Mesenchymal stem cell (in vitro differentiated cells and primary cell): ENCODE results near the gene KPNB1.

ENCODE experiments used
- DNase-seq: peaks from one replicate; pipeline ENCODE4 v3.0.0-alpha.2; 2013
- H2AFZ ChIP-seq: one replicate; pipeline ENCODE4 v1.6.1; 2013; ENCODE audit warnings: low read depth, mild to moderate bottlenecking, control low read depth, inconsistent platforms, low read length, moderate library complexity
- H2AK5ac ChIP-seq: 2 replicates; pipeline ENCODE4 v1.6.1; 2013; ENCODE audit warnings: low read length, moderate library complexity, mild to moderate bottlenecking, inconsistent platforms; ENCODE audit not compliant: severe bottlenecking
- H2BK120ac ChIP-seq: one replicate; pipeline ENCODE4 v1.6.1; 2013; ENCODE audit warnings: low read depth, mild to moderate bottlenecking, inconsistent platforms, low read length, moderate library complexity
- H2BK12ac ChIP-seq, 2 experiments: one replicate each; pipeline ENCODE4 v1.6.1; 2013; ENCODE audit warnings: inconsistent platforms in 2 of 2, low read length in 2 of 2, mild to moderate bottlenecking in 2 of 2, moderate library complexity in 2 of 2, control low read depth in 1 of 2
- H2BK15ac ChIP-seq: one replicate; pipeline ENCODE4 v1.6.1; 2013; ENCODE audit warnings: mild to moderate bottlenecking, low read depth, inconsistent platforms; ENCODE audit not compliant: poor library complexity, severe bottlenecking
- H2BK5ac ChIP-seq: 2 replicates; pipeline ENCODE4 v1.6.1; 2013; ENCODE audit warnings: low read depth, mild to moderate bottlenecking, low read length, control low read depth, inconsistent platforms; ENCODE audit not compliant: poor library complexity, severe bottlenecking
- H3K14ac ChIP-seq, 2 experiments: one replicate each; pipeline ENCODE4 v1.6.1; 2013; ENCODE audit warnings: inconsistent platforms in 2 of 2, low read length in 2 of 2, control low read depth in 1 of 2, mild to moderate bottlenecking in 1 of 2, moderate library complexity in 1 of 2
- H3K18ac ChIP-seq, 2 experiments: one replicate each; pipeline ENCODE4 v1.6.1; 2013; ENCODE audit warnings: inconsistent platforms in 2 of 2, low read length in 2 of 2, control low read depth in 1 of 2, low read depth in 1 of 2, mild to moderate bottlenecking in 1 of 2
- H3K23ac ChIP-seq, 2 experiments: one replicate each; pipeline ENCODE4 v1.6.1; 2013; ENCODE audit warnings: inconsistent platforms in 2 of 2, low read length in 2 of 2, mild to moderate bottlenecking in 2 of 2, moderate library complexity in 2 of 2, control low read depth in 1 of 2
- H3K27ac ChIP-seq: 2 replicates; pipeline ENCODE4 v1.5.1; 2013; ENCODE audit warnings: mild to moderate bottlenecking, moderate library complexity, low read length, control low read depth, inconsistent platforms; ENCODE audit not compliant: poor library complexity, severe bottlenecking
- H3K27me3 ChIP-seq, 2 experiments: 2 replicates each; pipeline versions ENCODE4 v1.6.1 to v1.7.0; 2013; ENCODE audit warnings: low read length in 2 of 2, mild to moderate bottlenecking in 2 of 2, moderate library complexity in 2 of 2, control low read depth in 1 of 2, inconsistent platforms in 1 of 2; ENCODE audit not compliant: control insufficient read depth in 1 of 2, insufficient read depth in 1 of 2
- H3K36me3 ChIP-seq, 2 experiments: 2 replicates each; pipeline versions ENCODE4 v1.6.1 to v1.7.0; 2013; ENCODE audit warnings: low read length in 2 of 2, control low read depth in 1 of 2, inconsistent platforms in 1 of 2, low read depth in 1 of 2, mild to moderate bottlenecking in 1 of 2; ENCODE audit not compliant: insufficient read depth in 2 of 2, control insufficient read depth in 1 of 2
- H3K4ac ChIP-seq, 2 experiments: one replicate each; pipeline ENCODE4 v1.6.1; 2013; ENCODE audit warnings: inconsistent platforms in 2 of 2, low read length in 2 of 2, mild to moderate bottlenecking in 2 of 2, moderate library complexity in 2 of 2, control low read depth in 1 of 2, low read depth in 1 of 2
- H3K4me1 ChIP-seq: 2 replicates; pipeline ENCODE4 v1.6.1; 2013; ENCODE audit warnings: low read depth, low read length, control low read depth; ENCODE audit not compliant: control insufficient read depth, insufficient read depth
- H3K4me2 ChIP-seq: 2 replicates; pipeline ENCODE4 v1.6.1; 2013; ENCODE audit warnings: low read length, mild to moderate bottlenecking, inconsistent platforms; ENCODE audit not compliant: poor library complexity, severe bottlenecking
- H3K4me3 ChIP-seq, 2 experiments: 2 replicates each; pipeline versions ENCODE4 v1.5.1 to v1.7.0; 2013; ENCODE audit warnings: low read length in 2 of 2, mild to moderate bottlenecking in 2 of 2, control low read depth in 1 of 2, low read depth in 1 of 2; ENCODE audit not compliant: insufficient read depth in 1 of 2
- H3K79me1 ChIP-seq: replicated peaks from 2 replicates; pipeline ENCODE4 v1.6.1; 2013; ENCODE audit warnings: mild to moderate bottlenecking, control low read depth, low read length, inconsistent platforms; ENCODE audit not compliant: poor library complexity, severe bottlenecking
- H3K9ac ChIP-seq: 2 replicates; pipeline ENCODE4 v1.7.0; 2013; ENCODE audit warnings: mild to moderate bottlenecking, low read length, moderate library complexity
- H3K9me3 ChIP-seq: 2 replicates; pipeline ENCODE4 v1.7.0; 2013; ENCODE audit warnings: mild to moderate bottlenecking, low read length; ENCODE audit not compliant: control insufficient read depth
- H4K8ac ChIP-seq: one replicate; pipeline ENCODE4 v1.6.1; 2013; ENCODE audit warnings: inconsistent platforms, mild to moderate bottlenecking, low read length, moderate library complexity
- H4K91ac ChIP-seq: one replicate; pipeline ENCODE4 v1.6.1; 2013; ENCODE audit warnings: mild to moderate bottlenecking, low read length, inconsistent platforms
- WGBS: methylation state at CpG from one replicate; pipeline ENCODE4 v1.1.7; 2013; ENCODE audit warnings: mixed read lengths; 5-methylcytosine and 5-hydroxymethylcytosine counted together

Gene KPNB1

GRCh38 chr17:47700471-47701449 is 51.0 kb downstream of the KPNB1 start:
- Histone ChIP-seq H3K27me3 (no peaks in the 10 kb centered on the region), H3K79me1 (peaks cover 5% of the 10 kb centered on the region), H2AK5ac (no peak overlapping the region), H3K14ac (no peak overlapping the region), H2AFZ (no peak overlapping the region), H3K4me3 (no peak overlapping the region), H2BK5ac (no peak overlapping the region), H3K4me1 (peaks cover 22% of the 10 kb centered on the region), H3K4ac (no peak overlapping the region), H3K27ac (no peak overlapping the region), H3K23ac (no peak overlapping the region), H2BK15ac (no peak overlapping the region), H4K8ac (no peak overlapping the region), H3K9me3 (no peaks in the 10 kb centered on the region), H4K91ac (no peak overlapping the region), H3K18ac (no peak overlapping the region), H3K36me3 (peaks cover 73 to 81% of the 10 kb centered on the region in 2 experiments), H2BK12ac (no peak overlapping the region), H3K4me2 (no peak overlapping the region), H2BK120ac (no peak overlapping the region), H3K9ac (no peak overlapping the region)
- DNase-seq: no peak
- 89% methylated on average over 9 of the region's 13 CpGs for WGBS

- H2BK12ac ChIP-seq: no peak overlapping the region
- no peaks in the 10 kb centered on the region for H3K27me3 ChIP-seq
- H3K4me3 ChIP-seq: peak overlapping the region in 1 of 2 experiments; percentile 18
- H3K4me2 ChIP-seq: no peak overlapping the region
- H2BK15ac ChIP-seq: no peak overlapping the region
- H3K36me3 ChIP-seq: peaks cover 76 to 81% of the 10 kb centered on the region in 2 experiments
- H2BK120ac ChIP-seq: no peak overlapping the region
- H2BK5ac ChIP-seq: no peak overlapping the region
- H3K4ac ChIP-seq: no peak overlapping the region
- no peak overlapping the region for H3K18ac ChIP-seq
- H3K14ac ChIP-seq: peak overlapping the region in 1 of 2 experiments; percentile 31
- no peak overlapping the region for H4K8ac ChIP-seq
- no peak overlapping the region for H3K27ac ChIP-seq
- WGBS: 72% methylated on average over 3 of the region's 4 CpGs
- no peak overlapping the region for H2AFZ ChIP-seq
- no peaks in the 10 kb centered on the region for H3K9me3 ChIP-seq
- no peak overlapping the region for H4K91ac ChIP-seq
- peaks cover 4% of the 10 kb centered on the region for H3K79me1 ChIP-seq
- H3K4me1 ChIP-seq: peaks cover 19% of the 10 kb centered on the region
- H2AK5ac ChIP-seq: no peak overlapping the region
- no peak overlapping the region for H3K9ac ChIP-seq
- H3K23ac ChIP-seq: no peak overlapping the region
- no peak for DNase-seq
Observed at GRCh38 chr17:47701608-47702007, 51.9 kb downstream of the KPNB1 start.

GRCh38 chr17:47702391-47702995 is 52.8 kb downstream of the KPNB1 start:
- Histone ChIP-seq H4K8ac (no peak overlapping the region), H3K27me3 (no peaks in the 10 kb centered on the region), H3K4me1 (peaks cover 18% of the 10 kb centered on the region), H3K4me2 (no peak overlapping the region), H3K14ac (no peak overlapping the region), H2BK120ac (no peak overlapping the region), H4K91ac (no peak overlapping the region), H3K27ac (no peak overlapping the region), H2BK12ac (no peak overlapping the region), H2BK15ac (no peak overlapping the region), H3K36me3 (peaks cover 67 to 72% of the 10 kb centered on the region in 2 experiments), H3K23ac (no peak overlapping the region), H2BK5ac (no peak overlapping the region), H3K4me3 (no peak overlapping the region), H3K79me1 (peaks cover 4% of the 10 kb centered on the region), H3K9ac (no peak overlapping the region), H2AFZ (no peak overlapping the region), H3K4ac (no peak overlapping the region), H3K18ac (no peak overlapping the region), H3K9me3 (no peaks in the 10 kb centered on the region), H2AK5ac (no peak overlapping the region)
- 90% methylated on average over 10 of the region's 12 CpGs for WGBS
- DNase-seq: no peak

- Histone ChIP-seq H3K14ac (no peak overlapping the region), H2AK5ac (no peak overlapping the region), H3K18ac (no peak overlapping the region), H3K4me2 (no peak overlapping the region), H3K4me3 (no peak overlapping the region), H2BK120ac (no peak overlapping the region), H3K79me1 (peaks cover 4% of the 10 kb centered on the region), H3K4ac (no peak overlapping the region), H3K27ac (no peak overlapping the region), H3K23ac (no peak overlapping the region), H3K9ac (no peak overlapping the region), H2AFZ (no peak overlapping the region), H3K36me3 (peaks cover 63 to 71% of the 10 kb centered on the region in 2 experiments), H3K27me3 (no peaks in the 10 kb centered on the region), H4K8ac (no peak overlapping the region), H2BK15ac (no peak overlapping the region), H2BK12ac (no peak overlapping the region), H4K91ac (peak overlapping the region; percentile 20), H3K9me3 (no peaks in the 10 kb centered on the region), H2BK5ac (no peak overlapping the region), H3K4me1 (peaks cover 18% of the 10 kb centered on the region)
- 75% methylated on average over 4 of the region's 15 CpGs for WGBS
- DNase-seq: no peak
Observed at GRCh38 chr17:47703191-47703591, 53.5 kb downstream of the KPNB1 start.
